Keratinocyte (primary cell): ENCODE measurements around the gene CTCFL.

Experiments used
- EZH2 ChIP-seq: IDR thresholded peaks from one replicate; pipeline ENCODE4 v1.6.1; 2012; ENCODE audit warnings: inconsistent platforms, mild to moderate bottlenecking, low read length, moderate library complexity
- TF ChIP-seq, protein P1 (sequence below), 3 experiments: IDR thresholded peaks in 1 of 3; conservative IDR thresholded peaks in 1 of 3; optimal IDR thresholded peaks in 1 of 3; 2 replicates in 2 of 3; 3 replicates in 1 of 3; pipeline versions ENCODE3 to v1.5.1; 2011; ENCODE audit warnings: low read length in 3 of 3, mild to moderate bottlenecking in 3 of 3, moderate library complexity in 2 of 3, control low read depth in 1 of 3, inconsistent platforms in 1 of 3; ENCODE audit not compliant: insufficient read depth in 2 of 3; ENCODE audit errors: extremely low read depth in 1 of 3

DNA sequence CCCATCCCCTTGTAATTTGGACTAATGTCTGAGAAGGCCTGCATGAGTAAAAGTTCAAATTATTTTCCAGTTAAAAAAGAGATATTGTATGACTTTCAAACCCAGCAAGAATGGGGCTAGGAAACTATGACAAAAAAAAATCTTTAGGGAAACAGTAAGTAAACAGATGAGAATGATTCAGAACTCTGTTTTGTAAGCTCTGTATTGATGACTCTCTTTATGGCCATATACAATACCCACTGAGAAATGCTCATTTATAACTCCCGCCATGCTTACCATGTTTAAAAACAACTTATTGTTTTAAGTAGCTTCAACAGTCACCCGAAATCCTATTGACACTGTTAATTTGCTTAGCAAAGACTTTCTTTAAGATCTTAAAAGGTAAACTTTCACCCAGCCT lies 18.8 kb upstream of the CTCFL start:
- no peak for TF ChIP-seq EZH2
- TF ChIP-seq, protein P1, sequence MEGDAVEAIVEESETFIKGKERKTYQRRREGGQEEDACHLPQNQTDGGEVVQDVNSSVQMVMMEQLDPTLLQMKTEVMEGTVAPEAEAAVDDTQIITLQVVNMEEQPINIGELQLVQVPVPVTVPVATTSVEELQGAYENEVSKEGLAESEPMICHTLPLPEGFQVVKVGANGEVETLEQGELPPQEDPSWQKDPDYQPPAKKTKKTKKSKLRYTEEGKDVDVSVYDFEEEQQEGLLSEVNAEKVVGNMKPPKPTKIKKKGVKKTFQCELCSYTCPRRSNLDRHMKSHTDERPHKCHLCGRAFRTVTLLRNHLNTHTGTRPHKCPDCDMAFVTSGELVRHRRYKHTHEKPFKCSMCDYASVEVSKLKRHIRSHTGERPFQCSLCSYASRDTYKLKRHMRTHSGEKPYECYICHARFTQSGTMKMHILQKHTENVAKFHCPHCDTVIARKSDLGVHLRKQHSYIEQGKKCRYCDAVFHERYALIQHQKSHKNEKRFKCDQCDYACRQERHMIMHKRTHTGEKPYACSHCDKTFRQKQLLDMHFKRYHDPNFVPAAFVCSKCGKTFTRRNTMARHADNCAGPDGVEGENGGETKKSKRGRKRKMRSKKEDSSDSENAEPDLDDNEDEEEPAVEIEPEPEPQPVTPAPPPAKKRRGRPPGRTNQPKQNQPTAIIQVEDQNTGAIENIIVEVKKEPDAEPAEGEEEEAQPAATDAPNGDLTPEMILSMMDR (optimal IDR thresholded peaks at IDR 0.05 in 1 of 3, IDR thresholded peaks at IDR 0.05 in 1 of 3, conservative IDR thresholded peaks at IDR 0.05 in 1 of 3; ENCODE audit: extremely low read depth in 1 of 3, insufficient read depth in 2 of 3, low read length in 3 of 3): no peak
